ENCODE results near the gene UTS2B.

UTS2B gene

GRCh38 chr3:191357909-191358308 is 27.6 kb upstream of the UTS2B start:
- Histone ChIP-seq H3K79me1 (ENCODE audit: low read length) (peaks cover 4% of the 10 kb centered on the region), H3K4ac (ENCODE audit: low read depth, low read length) (no peak overlapping the region), H3K4me2 (ENCODE audit: low read length) (no peak overlapping the region), H4K91ac (ENCODE audit: low read depth, low read length) (peak overlapping the region; percentile 4), H4K12ac (ENCODE audit: low read depth, low read length) (no peak overlapping the region), H4K8ac (ENCODE audit: low read depth, low read length) (no peak overlapping the region), H3K18ac (ENCODE audit: low read length) (no peak overlapping the region), H3K79me2 (ENCODE audit: control insufficient read depth, insufficient read depth, low read length, poor library complexity) (no peaks in the 10 kb centered on the region), H3K27me3 (ENCODE audit: insufficient read depth, low read length) (no peaks in the 10 kb centered on the region), H3K4me3 (ENCODE audit: low read depth, low read length) (no peak overlapping the region), H2AK5ac (ENCODE audit: low read length) (no peak overlapping the region), H3K9me3 (ENCODE audit: insufficient read depth, low read depth, low read length) (no peaks in the 10 kb centered on the region), H2AFZ (ENCODE audit: insufficient read depth, low read length, poor library complexity) (no peak overlapping the region), H3K9ac (ENCODE audit: low read length) (no peak overlapping the region), H3K4me1 (ENCODE audit: control insufficient read depth in 1 of 2, insufficient read depth in 2 of 2, low read length in 2 of 2) (peaks cover 7 to 13% of the 10 kb centered on the region in 2 experiments), H2BK12ac (ENCODE audit: low read length) (peak overlapping the region; percentile 46), H3K23ac (ENCODE audit: low read length) (no peak overlapping the region), H3K27ac (ENCODE audit: low read depth, low read length) (no peak overlapping the region), H3K14ac (ENCODE audit: low read length) (no peak overlapping the region), H3K36me3 (ENCODE audit: control insufficient read depth in 1 of 2, insufficient read depth in 2 of 2, low read length in 2 of 2) (peaks cover 4 to 11% of the 10 kb centered on the region in 2 experiments), H2BK5ac (ENCODE audit: low read depth, low read length, poor library complexity) (no peak overlapping the region), H2BK120ac (ENCODE audit: insufficient read depth, low read length, poor library complexity) (peak overlapping the region; percentile 11)
- DNase-seq, result no peak
- WGBS (ENCODE audit: extremely low coverage, insufficient coverage, insufficient read length), result no CpG with 5 or more reads among the region's 6 CpGs

- H2BK120ac ChIP-seq (ENCODE audit: insufficient read depth, low read length, poor library complexity), result no peak overlapping the region
- H3K4me1 ChIP-seq (ENCODE audit: control insufficient read depth in 1 of 2, insufficient read depth in 2 of 2, low read length in 2 of 2), result peaks cover 7 to 13% of the 10 kb centered on the region in 2 experiments
- no peak overlapping the region for H3K4me3 ChIP-seq (ENCODE audit: low read depth, low read length)
- H3K27me3 ChIP-seq (ENCODE audit: insufficient read depth, low read length), result no peaks in the 10 kb centered on the region
- H4K91ac ChIP-seq (ENCODE audit: low read depth, low read length), result no peak overlapping the region
- peak overlapping the region; percentile 64 for H2BK12ac ChIP-seq (ENCODE audit: low read length)
- peak overlapping the region; percentile 37 for H3K14ac ChIP-seq (ENCODE audit: low read length)
- no peak overlapping the region for H3K9ac ChIP-seq (ENCODE audit: low read length)
- peak overlapping the region; percentile 62 for H2AK5ac ChIP-seq (ENCODE audit: low read length)
- H2AFZ ChIP-seq (ENCODE audit: insufficient read depth, low read length, poor library complexity), result no peak overlapping the region
- H4K8ac ChIP-seq (ENCODE audit: low read depth, low read length), result no peak overlapping the region
- peak overlapping the region; percentile 19 for H3K4me2 ChIP-seq (ENCODE audit: low read length)
- DNase-seq, result peak; percentile 22 to 81
- H3K9me3 ChIP-seq (ENCODE audit: insufficient read depth, low read depth, low read length), result no peaks in the 10 kb centered on the region
- no peaks in the 10 kb centered on the region for H3K79me2 ChIP-seq (ENCODE audit: control insufficient read depth, insufficient read depth, low read length, poor library complexity)
- no peak overlapping the region for H3K4ac ChIP-seq (ENCODE audit: low read depth, low read length)
- H3K18ac ChIP-seq (ENCODE audit: low read length), result no peak overlapping the region
- no peak overlapping the region for H4K12ac ChIP-seq (ENCODE audit: low read depth, low read length)
- H3K27ac ChIP-seq (ENCODE audit: low read depth, low read length), result peak overlapping the region; percentile 83
- H3K79me1 ChIP-seq (ENCODE audit: low read length), result peaks cover 4% of the 10 kb centered on the region
- H3K23ac ChIP-seq (ENCODE audit: low read length), result no peak overlapping the region
- no CpG with 5 or more reads among the region's 5 CpGs for WGBS (ENCODE audit: extremely low coverage, insufficient coverage, insufficient read length)
- peaks cover 2 to 8% of the 10 kb centered on the region in 2 experiments for H3K36me3 ChIP-seq (ENCODE audit: control insufficient read depth in 1 of 2, insufficient read depth in 2 of 2, low read length in 2 of 2)
- no peak overlapping the region for H2BK5ac ChIP-seq (ENCODE audit: low read depth, low read length, poor library complexity)
Measured at GRCh38 chr3:191356631-191357439, 26.5 kb upstream of the UTS2B start.

- no peak overlapping the region for H4K91ac ChIP-seq (ENCODE audit: low read depth, low read length)
- no peak for DNase-seq
- no peak overlapping the region for H2AK5ac ChIP-seq (ENCODE audit: low read length)
- H3K4ac ChIP-seq (ENCODE audit: low read depth, low read length), result no peak overlapping the region
- H3K27ac ChIP-seq (ENCODE audit: low read depth, low read length), result no peak overlapping the region
- WGBS (ENCODE audit: extremely low coverage, insufficient coverage, insufficient read length), result no CpG with 5 or more reads among the region's 4 CpGs
- no peaks in the 10 kb centered on the region for H3K9me3 ChIP-seq (ENCODE audit: insufficient read depth, low read depth, low read length)
- no peak overlapping the region for H4K8ac ChIP-seq (ENCODE audit: low read depth, low read length)
- peaks cover 2% of the 10 kb centered on the region for H3K79me1 ChIP-seq (ENCODE audit: low read length)
- no peak overlapping the region for H3K18ac ChIP-seq (ENCODE audit: low read length)
- no peak overlapping the region for H4K12ac ChIP-seq (ENCODE audit: low read depth, low read length)
- H2BK120ac ChIP-seq (ENCODE audit: insufficient read depth, low read length, poor library complexity), result no peak overlapping the region
- no peak overlapping the region for H3K4me3 ChIP-seq (ENCODE audit: low read depth, low read length)
- H3K79me2 ChIP-seq (ENCODE audit: control insufficient read depth, insufficient read depth, low read length, poor library complexity), result no peaks in the 10 kb centered on the region
- no peak overlapping the region for H3K9ac ChIP-seq (ENCODE audit: low read length)
- H3K4me1 ChIP-seq (ENCODE audit: control insufficient read depth in 1 of 2, insufficient read depth in 2 of 2, low read length in 2 of 2), result peaks cover 5 to 10% of the 10 kb centered on the region in 2 experiments
- H2BK5ac ChIP-seq (ENCODE audit: low read depth, low read length, poor library complexity), result no peak overlapping the region
- H2BK12ac ChIP-seq (ENCODE audit: low read length), result no peak overlapping the region
- no peaks in the 10 kb centered on the region for H3K27me3 ChIP-seq (ENCODE audit: insufficient read depth, low read length)
- peaks cover 0 to 6% of the 10 kb centered on the region in 2 experiments for H3K36me3 ChIP-seq (ENCODE audit: control insufficient read depth in 1 of 2, insufficient read depth in 2 of 2, low read length in 2 of 2)
- H2AFZ ChIP-seq (ENCODE audit: insufficient read depth, low read length, poor library complexity), result no peak overlapping the region
- H3K23ac ChIP-seq (ENCODE audit: low read length), result no peak overlapping the region
- H3K4me2 ChIP-seq (ENCODE audit: low read length), result no peak overlapping the region
- no peak overlapping the region for H3K14ac ChIP-seq (ENCODE audit: low read length)
Measured at GRCh38 chr3:191355406-191355805, 25.1 kb upstream of the UTS2B start.

DNA sequence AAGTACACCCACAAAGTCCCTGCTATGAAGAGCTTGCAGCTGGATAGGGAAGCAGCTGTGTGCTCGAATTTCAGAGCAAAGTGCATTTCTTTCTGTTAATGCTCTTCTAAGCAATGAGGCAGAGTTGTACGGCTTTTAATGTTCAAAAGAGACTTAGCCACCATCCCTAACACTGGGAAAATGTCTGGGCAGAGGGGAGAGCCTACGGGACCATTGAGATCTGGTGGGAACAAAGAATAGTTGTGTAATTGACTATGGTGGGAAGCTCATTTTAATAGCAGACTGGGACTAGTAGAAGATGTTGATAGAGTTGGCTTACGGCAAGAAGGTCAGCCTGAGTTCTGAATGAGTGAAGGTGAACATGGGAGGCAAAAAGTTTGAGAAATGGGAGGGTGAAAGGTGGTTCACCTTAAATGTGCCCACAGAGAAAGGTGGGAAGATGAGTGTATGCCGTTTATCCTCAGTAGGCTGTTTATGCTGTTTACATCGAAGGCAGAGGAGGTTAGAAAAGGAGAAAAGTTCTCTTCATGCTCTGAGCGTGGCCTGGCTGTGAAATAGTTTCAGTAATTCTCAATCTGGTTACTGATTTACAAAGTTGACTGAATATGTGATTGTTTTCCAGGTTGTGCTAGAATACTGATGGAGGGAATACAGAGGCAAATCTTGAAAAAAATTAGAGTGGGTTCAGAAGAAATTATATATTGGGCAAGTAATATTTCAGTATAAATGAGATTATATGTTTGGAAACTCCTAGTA is 22.9 kb upstream of the UTS2B start:
- Histone ChIP-seq H4K91ac (ENCODE audit: low read depth, low read length) (no peak overlapping the region), H3K9me3 (ENCODE audit: insufficient read depth, low read depth, low read length) (no peaks in the 10 kb centered on the region), H3K4me3 (ENCODE audit: low read depth, low read length) (no peak overlapping the region), H2AFZ (ENCODE audit: insufficient read depth, low read length, poor library complexity) (no peak overlapping the region), H2AK5ac (ENCODE audit: low read length) (no peak overlapping the region), H3K79me1 (ENCODE audit: low read length) (peaks cover 2% of the 10 kb centered on the region), H4K12ac (ENCODE audit: low read depth, low read length) (no peak overlapping the region), H3K4ac (ENCODE audit: low read depth, low read length) (no peak overlapping the region), H4K8ac (ENCODE audit: low read depth, low read length) (no peak overlapping the region), H2BK120ac (ENCODE audit: insufficient read depth, low read length, poor library complexity) (no peak overlapping the region), H2BK12ac (ENCODE audit: low read length) (no peak overlapping the region), H3K9ac (ENCODE audit: low read length) (no peak overlapping the region), H3K4me1 (ENCODE audit: control insufficient read depth in 1 of 2, insufficient read depth in 2 of 2, low read length in 2 of 2) (peaks cover 5 to 10% of the 10 kb centered on the region in 2 experiments), H2BK5ac (ENCODE audit: low read depth, low read length, poor library complexity) (no peak overlapping the region), H3K36me3 (ENCODE audit: control insufficient read depth in 1 of 2, insufficient read depth in 2 of 2, low read length in 2 of 2) (peaks cover 0 to 3% of the 10 kb centered on the region in 2 experiments), H3K79me2 (ENCODE audit: control insufficient read depth, insufficient read depth, low read length, poor library complexity) (no peaks in the 10 kb centered on the region), H3K18ac (ENCODE audit: low read length) (no peak overlapping the region), H3K27me3 (ENCODE audit: insufficient read depth, low read length) (no peaks in the 10 kb centered on the region), H3K23ac (ENCODE audit: low read length) (no peak overlapping the region), H3K27ac (ENCODE audit: low read depth, low read length) (no peak overlapping the region), H3K4me2 (ENCODE audit: low read length) (no peak overlapping the region), H3K14ac (ENCODE audit: low read length) (no peak overlapping the region)
- WGBS (ENCODE audit: extremely low coverage, insufficient coverage, insufficient read length), result no CpG with 5 or more reads among the region's 7 CpGs
- DNase-seq, result no peak
